ENCODE measurements around the gene P2RY6.

GRCh38 chr11:73267122-73267846, 4.9 kb upstream of the P2RY6 start:
- TF ChIP-seq CTCF (IDR thresholded peaks at IDR 0.05): no peak
- no peak for TF ChIP-seq HDAC2 (IDR thresholded peaks at IDR 0.05)
- TF ChIP-seq ELK1 (IDR thresholded peaks at IDR 0.05; ENCODE audit: low read depth, low read length): no peak
- TF ChIP-seq HES2 (IDR thresholded peaks at IDR 0.05): no peak
- TF ChIP-seq USF2 (IDR thresholded peaks at IDR 0.05): no peak
- no peak for TF ChIP-seq EHMT2 (IDR thresholded peaks at IDR 0.05; ENCODE audit: low read depth)
- TF ChIP-seq RAD21 (conservative IDR thresholded peaks at IDR 0.05 in 1 of 2, IDR thresholded peaks at IDR 0.05 in 1 of 2): no peak
- no peak for TF ChIP-seq MAX (IDR thresholded peaks at IDR 0.05)
- no peak for TF ChIP-seq KDM1A (IDR thresholded peaks at IDR 0.05; ENCODE audit: low read depth)
